ENCODE data around the gene ATP2C1.

Gene ATP2C1

DNA sequence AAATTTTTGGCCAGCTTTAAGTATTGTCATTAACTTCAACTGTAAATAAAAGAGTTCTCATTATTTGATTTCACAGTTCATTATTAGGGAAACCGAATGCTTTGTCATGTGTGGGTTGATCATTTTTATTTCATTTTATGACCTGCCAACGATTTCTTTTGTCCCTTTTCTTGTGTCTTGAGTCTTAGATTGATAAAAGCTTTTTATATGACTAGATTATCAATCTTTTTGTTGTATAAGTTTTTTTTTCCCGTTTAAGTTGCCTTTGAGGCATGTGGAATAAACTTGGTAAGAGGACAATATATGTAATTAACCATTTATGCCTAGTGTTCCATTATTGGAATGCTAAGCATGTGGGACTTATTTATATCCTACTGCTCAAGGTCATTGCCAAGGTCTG, 62.8 kb downstream of the ATP2C1 start:
- in situ Hi-C loops (cut with MboI; ENCODE audit: low sequenced_read_pairs, unreplicated experiment): no loop called here
- DNase-seq (ENCODE audit: low spot score): no peak
- TF ChIP-seq CTCF (IDR thresholded peaks at IDR 0.05; ENCODE audit: borderline replicate concordance, control extremely low read depth, extremely low read depth, insufficient read depth, missing control alignments): no peak

- in situ Hi-C loops (cut with MboI; ENCODE audit: low sequenced_read_pairs, unreplicated experiment): no loop called here
- no peak for TF ChIP-seq CTCF (IDR thresholded peaks at IDR 0.05; ENCODE audit: borderline replicate concordance, control extremely low read depth, extremely low read depth, insufficient read depth, missing control alignments)
- no peak for DNase-seq (ENCODE audit: low spot score)
Observed at GRCh38 chr3:130960139-130960795, 66.4 kb downstream of the ATP2C1 start.

- DNase-seq (ENCODE audit: low spot score): no peak
- in situ Hi-C loops (cut with MboI; ENCODE audit: low sequenced_read_pairs, unreplicated experiment): no loop called here
- TF ChIP-seq CTCF (IDR thresholded peaks at IDR 0.05; ENCODE audit: borderline replicate concordance, control extremely low read depth, extremely low read depth, insufficient read depth, missing control alignments): no peak
Observed at GRCh38 chr3:130961458-130961857, 67.6 kb downstream of the ATP2C1 start.

- in situ Hi-C loops (cut with MboI; ENCODE audit: low sequenced_read_pairs, unreplicated experiment): no loop called here
- no peak for DNase-seq (ENCODE audit: low spot score)
- TF ChIP-seq CTCF (IDR thresholded peaks at IDR 0.05; ENCODE audit: borderline replicate concordance, control extremely low read depth, extremely low read depth, insufficient read depth, missing control alignments): no peak
Observed at GRCh38 chr3:130963444-130963843, 69.6 kb downstream of the ATP2C1 start.

- TF ChIP-seq CTCF (IDR thresholded peaks at IDR 0.05; ENCODE audit: borderline replicate concordance, control extremely low read depth, extremely low read depth, insufficient read depth, missing control alignments): no peak
- in situ Hi-C loops (cut with MboI; ENCODE audit: low sequenced_read_pairs, unreplicated experiment): no loop called here
- DNase-seq (ENCODE audit: low spot score): no peak
Observed at GRCh38 chr3:130963878-130964277, 70.0 kb downstream of the ATP2C1 start.

DNA sequence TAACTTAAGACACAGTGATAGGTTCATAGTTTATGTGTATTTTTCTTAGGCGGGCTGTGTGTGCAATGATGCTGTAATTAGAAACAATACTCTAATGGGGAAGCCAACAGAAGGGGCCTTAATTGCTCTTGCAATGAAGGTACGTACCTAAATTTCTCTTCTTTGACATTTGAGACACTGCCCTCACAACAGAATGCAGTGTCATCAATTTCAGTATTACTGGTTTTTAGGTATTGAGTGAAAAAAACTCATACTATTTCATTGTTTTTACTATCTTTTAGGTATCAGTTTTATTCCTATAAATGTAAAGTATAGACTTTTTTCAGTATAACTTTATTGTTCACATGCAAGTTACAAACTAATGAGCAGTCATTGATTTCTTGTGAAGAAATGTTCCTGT, 73.4 kb downstream of the ATP2C1 start:
- in situ Hi-C loops (cut with MboI; ENCODE audit: low sequenced_read_pairs, unreplicated experiment): no loop called here
- no peak for TF ChIP-seq CTCF (IDR thresholded peaks at IDR 0.05; ENCODE audit: borderline replicate concordance, control extremely low read depth, extremely low read depth, insufficient read depth, missing control alignments)
- DNase-seq (ENCODE audit: low spot score): no peak
